Body of pancreas (tissue), 4 donors: ENCODE results near the gene PARP1. TPM values are rescaled to one million over a fixed set of nuclear protein-coding genes. Genes with fewer than 3 reads are reported as not detected.

ENCODE experiments used
- ATAC-seq: fragments of 150-250 bp; one replicate; pipeline ENCODE4 v1.9.1; 2016
- DNase-seq, 4 donors: peaks; one replicate each; pipeline ENCODE4 v3.0.0-alpha.2; 2019
- H3K27ac ChIP-seq, 4 donors: fragments of 200-600 bp; sonication (generic); 1 replicate in 3 of 4; 2 replicates in 1 of 4; pipeline versions ENCODE4 v1.5.1 to v1.6.1; 2016 to 2019; ENCODE audit warnings: mild to moderate bottlenecking in 1 of 4, mixed read lengths in 1 of 4, moderate library complexity in 1 of 4
- H3K27me3 ChIP-seq, 2 donors: fragments of 200-600 bp; sonication (generic); one replicate each; pipeline ENCODE4 v1.6.0; 2016; ENCODE audit warnings: mild to moderate bottlenecking in 1 of 2
- H3K36me3 ChIP-seq, 2 donors: fragments of 200-600 bp; sonication (generic); replicated peaks in 1 of 2; 2 replicates each; pipeline ENCODE4 v1.5.1; 2016; ENCODE audit warnings: low read depth in 2 of 2; ENCODE audit not compliant: insufficient read depth in 1 of 2
- H3K4me1 ChIP-seq: fragments of 200-600 bp; sonication (generic); one replicate; pipeline ENCODE4 v1.6.0; 2016
- H3K4me3 ChIP-seq, 2 donors: fragments of 200-600 bp; sonication (generic); 1 replicate in 1 of 2; 2 replicates in 1 of 2; pipeline ENCODE4 v1.5.1; 2016 to 2019
- H3K9me3 ChIP-seq, 3 donors: fragments of 200-600 bp; sonication (generic); 1 replicate in 2 of 3; 2 replicates in 1 of 3; pipeline ENCODE4 v1.5.1; 2016
- POLR2A ChIP-seq, 3 donors: fragments of 450-650 bp; IDR thresholded peaks; one replicate each; pipeline ENCODE4 v1.6.1; 2016; ENCODE audit warnings: antibody characterized with exemption in 3 of 3, mild to moderate bottlenecking in 2 of 3
- WGBS, 2 donors: methylation state at CpG; one replicate each; pipeline ENCODE4 v1.1.5; 2017; 5-methylcytosine and 5-hydroxymethylcytosine counted together
- intact Hi-C: fragments of 100-400 bp; cut with DNase I; formaldehyde crosslinking; loops from one replicate; pipeline ENCODE4 v1.15.1; 2023
- total RNA-seq, 2 donors: library from RNA; depleted of rRNA; stranded (reverse); fragments of >200 nt; gene quantifications; one replicate each; pipeline ENCODE4 v1.1.0, GENCODE V29; 2016
- TF ChIP-seq, protein P1 (sequence below), 7 experiments: fragments of 450-650 bp in 4 of 7; fragments of 200-600 bp in 3 of 7; sonication (generic) in 3 of 7; IDR thresholded peaks; one replicate each; pipeline ENCODE4 v1.5.1; 2016 to 2019; ENCODE audit warnings: antibody characterized with exemption in 7 of 7

PARP1 gene
- total RNA-seq, 2 donors from 2014 or later = 56.3 to 72.8 TPM

DNA sequence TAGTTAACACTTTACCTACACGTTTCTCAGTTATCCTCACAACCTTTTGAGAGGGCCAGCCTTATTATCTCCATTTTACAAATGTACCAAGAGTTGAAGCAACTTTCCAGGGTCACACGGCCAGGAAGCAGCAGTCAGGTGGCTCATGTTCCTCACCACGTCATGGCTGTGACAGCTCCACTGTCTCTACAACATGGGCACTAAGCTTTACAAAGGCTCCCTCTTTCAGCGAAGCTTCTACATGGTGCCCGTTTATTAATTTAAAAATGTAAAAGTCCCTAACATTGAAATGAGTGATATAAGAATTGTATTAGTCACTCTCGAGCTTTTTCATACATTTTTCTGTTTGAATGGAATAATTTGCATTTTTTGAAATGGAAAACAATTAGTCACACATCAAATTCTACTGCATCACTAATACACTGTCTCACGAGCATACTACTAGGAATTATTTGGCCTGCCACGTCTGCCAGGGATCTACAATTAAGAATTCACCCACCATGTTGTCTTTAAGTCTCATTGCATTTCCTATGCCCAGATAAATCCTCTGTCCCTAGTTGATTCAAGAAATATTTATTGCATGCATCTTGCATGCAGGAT, 70.5 kb downstream of the PARP1 start:
- DNase-seq (no peak), ATAC-seq (no peak)
- Histone ChIP-seq H3K4me3 (no peak overlapping the region), H3K36me3 (no peaks in the 10 kb centered on the region), H3K27me3 (no peaks in the 10 kb centered on the region), H3K4me1 (peaks cover 4% of the 10 kb centered on the region), H3K27ac (no peak overlapping the region), H3K9me3 (no peaks in the 10 kb centered on the region)
- no peak for TF ChIP-seq POLR2A (IDR thresholded peaks at IDR 0.05)
- TF ChIP-seq, protein P1, sequence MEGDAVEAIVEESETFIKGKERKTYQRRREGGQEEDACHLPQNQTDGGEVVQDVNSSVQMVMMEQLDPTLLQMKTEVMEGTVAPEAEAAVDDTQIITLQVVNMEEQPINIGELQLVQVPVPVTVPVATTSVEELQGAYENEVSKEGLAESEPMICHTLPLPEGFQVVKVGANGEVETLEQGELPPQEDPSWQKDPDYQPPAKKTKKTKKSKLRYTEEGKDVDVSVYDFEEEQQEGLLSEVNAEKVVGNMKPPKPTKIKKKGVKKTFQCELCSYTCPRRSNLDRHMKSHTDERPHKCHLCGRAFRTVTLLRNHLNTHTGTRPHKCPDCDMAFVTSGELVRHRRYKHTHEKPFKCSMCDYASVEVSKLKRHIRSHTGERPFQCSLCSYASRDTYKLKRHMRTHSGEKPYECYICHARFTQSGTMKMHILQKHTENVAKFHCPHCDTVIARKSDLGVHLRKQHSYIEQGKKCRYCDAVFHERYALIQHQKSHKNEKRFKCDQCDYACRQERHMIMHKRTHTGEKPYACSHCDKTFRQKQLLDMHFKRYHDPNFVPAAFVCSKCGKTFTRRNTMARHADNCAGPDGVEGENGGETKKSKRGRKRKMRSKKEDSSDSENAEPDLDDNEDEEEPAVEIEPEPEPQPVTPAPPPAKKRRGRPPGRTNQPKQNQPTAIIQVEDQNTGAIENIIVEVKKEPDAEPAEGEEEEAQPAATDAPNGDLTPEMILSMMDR (IDR thresholded peaks at IDR 0.05) = no peak
- intact Hi-C loops = no loop called here
- WGBS, 2 donors = 54 to 57% methylated on average over 8 of the region's 8 CpGs

DNA sequence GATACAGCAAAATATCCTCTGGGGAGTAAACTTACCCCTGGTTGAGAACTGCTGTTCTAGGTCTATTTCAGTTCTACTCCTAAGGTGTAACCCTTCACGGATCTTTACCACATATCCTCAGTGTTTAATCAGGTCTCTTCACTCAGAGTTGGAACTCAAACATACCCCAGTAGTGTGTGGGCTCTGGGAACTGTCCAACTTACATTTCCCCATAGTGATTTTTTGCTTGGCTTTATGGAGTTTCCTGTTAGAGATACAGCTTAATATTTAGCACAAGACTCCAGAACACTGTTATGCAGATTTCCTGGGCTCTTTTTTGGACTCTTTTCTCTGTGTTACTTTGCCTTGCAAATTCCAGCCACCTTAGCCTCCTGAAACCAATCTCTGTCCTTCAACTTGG, 72.2 kb downstream of the PARP1 start:
- intact Hi-C loops = no loop called here
- no peak for DNase-seq
- Histone ChIP-seq H3K4me3 (no peak overlapping the region), H3K4me1 (peaks cover 4% of the 10 kb centered on the region), H3K27me3 (no peaks in the 10 kb centered on the region), H3K36me3 (no peaks in the 10 kb centered on the region), H3K27ac (no peak overlapping the region), H3K9me3 (no peaks in the 10 kb centered on the region)
- no peak for ATAC-seq
- WGBS, 2 donors = 29 to 55% methylated on average over 1 of the region's 1 CpG
- TF ChIP-seq, protein P1 (IDR thresholded peaks at IDR 0.05) = no peak
- no peak for TF ChIP-seq POLR2A (IDR thresholded peaks at IDR 0.05)

DNA sequence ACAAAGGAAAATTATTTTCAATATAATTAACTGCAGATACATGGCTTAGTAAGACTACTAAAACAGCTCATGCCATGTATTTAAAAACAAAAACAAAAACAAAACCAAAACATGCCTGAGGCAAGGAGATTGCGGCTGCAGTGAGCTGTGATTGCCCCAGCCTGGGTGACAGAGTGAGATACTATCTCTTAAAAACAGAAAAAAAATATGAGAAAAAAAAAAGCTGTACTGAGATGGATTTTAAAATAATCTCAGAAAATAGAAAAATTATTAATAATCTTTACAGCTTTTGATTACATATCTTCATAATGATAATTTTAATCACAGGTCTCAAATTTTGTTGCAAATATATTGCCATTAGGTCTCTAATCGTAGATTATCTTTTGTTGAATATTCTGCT, 74.9 kb downstream of the PARP1 start:
- intact Hi-C loops = no loop called here

DNA sequence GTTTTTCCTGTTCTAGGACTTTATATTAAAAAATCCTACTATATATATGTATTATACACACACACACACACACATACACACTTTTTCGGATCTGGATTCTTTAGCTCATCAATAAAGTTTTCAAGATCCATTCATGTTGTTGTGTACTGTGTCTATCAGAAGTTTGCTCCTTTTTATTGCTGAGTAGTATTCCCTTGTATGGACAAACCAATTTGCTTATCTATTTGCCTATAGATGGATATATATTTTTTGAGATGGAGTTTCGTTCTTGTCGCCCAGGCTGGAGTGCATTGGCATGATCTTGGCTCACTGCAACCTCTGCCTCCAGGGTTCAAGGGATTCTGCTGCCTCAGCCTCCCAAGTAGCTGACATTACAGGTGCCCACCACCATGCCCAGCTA, 78.7 kb downstream of the PARP1 start:
- Histone ChIP-seq H3K27ac (no peak overlapping the region), H3K9me3 (no peaks in the 10 kb centered on the region), H3K36me3 (no peaks in the 10 kb centered on the region), H3K4me3 (no peak overlapping the region), H3K4me1 (peaks cover 4% of the 10 kb centered on the region), H3K27me3 (no peaks in the 10 kb centered on the region)
- DNase-seq (no peak), ATAC-seq (no peak)
- intact Hi-C loops = no loop called here
- WGBS, 2 donors = 76 to 83% methylated on average over 3 of the region's 3 CpGs
- no peak for TF ChIP-seq POLR2A (IDR thresholded peaks at IDR 0.05)
- TF ChIP-seq, protein P1 (IDR thresholded peaks at IDR 0.05) = no peak

More for the DNA sequence above, 74.9 kb downstream of the PARP1 start:
- Histone ChIP-seq H3K36me3 (no peaks in the 10 kb centered on the region), H3K9me3 (no peaks in the 10 kb centered on the region), H3K27ac (no peak overlapping the region), H3K4me1 (peaks cover 4% of the 10 kb centered on the region), H3K27me3 (no peaks in the 10 kb centered on the region), H3K4me3 (no peak overlapping the region)
- DNase-seq (no peak), ATAC-seq (no peak)
- 29 to 32% methylated on average over 2 of the region's 2 CpGs for WGBS, 2 donors
- TF ChIP-seq POLR2A (IDR thresholded peaks at IDR 0.05) = no peak
- TF ChIP-seq, protein P1 (IDR thresholded peaks at IDR 0.05) = no peak

- Histone ChIP-seq H3K9me3 (no peaks in the 10 kb centered on the region), H3K27me3 (no peaks in the 10 kb centered on the region), H3K4me1 (no peaks in the 10 kb centered on the region), H3K4me3 (no peak overlapping the region), H3K36me3 (no peaks in the 10 kb centered on the region), H3K27ac (no peak overlapping the region)
- DNase-seq (no peak), ATAC-seq (no peak)
- TF ChIP-seq POLR2A (IDR thresholded peaks at IDR 0.05) = no peak
- TF ChIP-seq, protein P1 (IDR thresholded peaks at IDR 0.05) = no peak
- intact Hi-C loops = no loop called here
- 63 to 80% methylated on average over 2 of the region's 2 CpGs for WGBS, 2 donors
These were observed 80.1 kb downstream of the PARP1 start for GRCh38 chr1:226327761-226328162.
